ENCODE data around the gene CBX7.

CBX7 gene

GRCh38 chr22:39146256-39147101 lies 6.0 kb downstream of the CBX7 start:
- no peak overlapping the region for H4K8ac ChIP-seq (ENCODE audit: low read depth, low read length)
- H3K18ac ChIP-seq (ENCODE audit: low read length): no peak overlapping the region
- H3K4me3 ChIP-seq (ENCODE audit: low read length): no peak overlapping the region
- no peak overlapping the region for H3K4ac ChIP-seq (ENCODE audit: low read depth, low read length)
- H3K23ac ChIP-seq (ENCODE audit: low read length): no peak overlapping the region
- H3K9ac ChIP-seq (ENCODE audit: low read length): peak overlapping the region; percentile 65
- H3K4me2 ChIP-seq (ENCODE audit: low read length): peak overlapping the region; percentile 80
- no peak overlapping the region for H3K27ac ChIP-seq (ENCODE audit: low read depth, low read length)
- peaks cover 5% of the 10 kb centered on the region for H3K4me1 ChIP-seq (ENCODE audit: control insufficient read depth, low read depth, low read length)
- H3K79me1 ChIP-seq (ENCODE audit: low read length): no peaks in the 10 kb centered on the region
- no CpG with 5 or more reads among the region's 6 CpGs for WGBS (ENCODE audit: extremely low coverage, insufficient coverage, low lambda C conversion rate)
- no peak overlapping the region for H2AK5ac ChIP-seq (ENCODE audit: low read length)
- H3K56ac ChIP-seq (ENCODE audit: low read length): peak overlapping the region; percentile 83
- DNase-seq: no peak
- H4K5ac ChIP-seq (ENCODE audit: low read length): no peak overlapping the region
- H2BK15ac ChIP-seq (replicated peaks; ENCODE audit: low read depth): no peak overlapping the region
- no peaks in the 10 kb centered on the region for H3K79me2 ChIP-seq (ENCODE audit: control insufficient read depth, insufficient read depth, low read length)
- no peaks in the 10 kb centered on the region for H3K27me3 ChIP-seq (ENCODE audit: insufficient read depth, low read length, poor library complexity)
- H2BK120ac ChIP-seq (ENCODE audit: low read depth, low read length): no peak overlapping the region
- H3K36me3 ChIP-seq (ENCODE audit: control insufficient read depth, insufficient read depth, low read length): no peaks in the 10 kb centered on the region
- H2BK5ac ChIP-seq (ENCODE audit: low read length): no peak overlapping the region

GRCh38 chr22:39144101-39144767 lies 8.2 kb downstream of the CBX7 start:
- Histone ChIP-seq H3K4me1 (ENCODE audit: control insufficient read depth, low read depth, low read length) (peaks cover 5% of the 10 kb centered on the region), H3K9ac (ENCODE audit: low read length) (peak overlapping the region; percentile 64), H2AK5ac (ENCODE audit: low read length) (peak overlapping the region; percentile 69), H3K18ac (ENCODE audit: low read length) (no peak overlapping the region), H3K23ac (ENCODE audit: low read length) (peak overlapping the region; percentile 80), H3K4me3 (ENCODE audit: low read length) (no peak overlapping the region), H4K5ac (ENCODE audit: low read length) (no peak overlapping the region), H2BK15ac (replicated peaks; ENCODE audit: low read depth) (no peak overlapping the region), H3K4me2 (ENCODE audit: low read length) (peak overlapping the region; percentile 97), H3K79me1 (ENCODE audit: low read length) (no peaks in the 10 kb centered on the region), H3K27me3 (ENCODE audit: insufficient read depth, low read length, poor library complexity) (no peaks in the 10 kb centered on the region), H3K27ac (ENCODE audit: low read depth, low read length) (no peak overlapping the region), H2BK120ac (ENCODE audit: low read depth, low read length) (no peak overlapping the region), H2BK5ac (ENCODE audit: low read length) (peak overlapping the region; percentile 50), H3K4ac (ENCODE audit: low read depth, low read length) (no peak overlapping the region), H4K8ac (ENCODE audit: low read depth, low read length) (no peak overlapping the region), H3K56ac (ENCODE audit: low read length) (peak overlapping the region; percentile 88), H3K36me3 (ENCODE audit: control insufficient read depth, insufficient read depth, low read length) (no peaks in the 10 kb centered on the region), H3K79me2 (ENCODE audit: control insufficient read depth, insufficient read depth, low read length) (no peaks in the 10 kb centered on the region)
- no CpG with 5 or more reads among the region's 22 CpGs for WGBS (ENCODE audit: extremely low coverage, insufficient coverage, low lambda C conversion rate)
- DNase-seq: peak; percentile 61

- H3K4me2 ChIP-seq (ENCODE audit: low read length): no peak overlapping the region
- H2BK5ac ChIP-seq (ENCODE audit: low read length): no peak overlapping the region
- H3K56ac ChIP-seq (ENCODE audit: low read length): no peak overlapping the region
- DNase-seq: no peak
- WGBS (ENCODE audit: extremely low coverage, insufficient coverage, low lambda C conversion rate): no CpG with 5 or more reads among the region's 14 CpGs
- H3K23ac ChIP-seq (ENCODE audit: low read length): no peak overlapping the region
- no peaks in the 10 kb centered on the region for H3K27me3 ChIP-seq (ENCODE audit: insufficient read depth, low read length, poor library complexity)
- H4K8ac ChIP-seq (ENCODE audit: low read depth, low read length): no peak overlapping the region
- peaks cover 5% of the 10 kb centered on the region for H3K4me1 ChIP-seq (ENCODE audit: control insufficient read depth, low read depth, low read length)
- H3K9ac ChIP-seq (ENCODE audit: low read length): no peak overlapping the region
- H3K79me2 ChIP-seq (ENCODE audit: control insufficient read depth, insufficient read depth, low read length): no peaks in the 10 kb centered on the region
- no peak overlapping the region for H4K5ac ChIP-seq (ENCODE audit: low read length)
- no peak overlapping the region for H3K27ac ChIP-seq (ENCODE audit: low read depth, low read length)
- no peaks in the 10 kb centered on the region for H3K79me1 ChIP-seq (ENCODE audit: low read length)
- no peaks in the 10 kb centered on the region for H3K36me3 ChIP-seq (ENCODE audit: control insufficient read depth, insufficient read depth, low read length)
- no peak overlapping the region for H3K18ac ChIP-seq (ENCODE audit: low read length)
- H3K4ac ChIP-seq (ENCODE audit: low read depth, low read length): no peak overlapping the region
- H2AK5ac ChIP-seq (ENCODE audit: low read length): no peak overlapping the region
- H2BK120ac ChIP-seq (ENCODE audit: low read depth, low read length): no peak overlapping the region
- no peak overlapping the region for H2BK15ac ChIP-seq (replicated peaks; ENCODE audit: low read depth)
- H3K4me3 ChIP-seq (ENCODE audit: low read length): no peak overlapping the region
Measured at GRCh38 chr22:39142088-39142680, 10.3 kb downstream of the CBX7 start.

GRCh38 chr22:39139933-39140332 lies 12.5 kb downstream of the CBX7 start:
- Histone ChIP-seq H4K8ac (ENCODE audit: low read depth, low read length) (no peak overlapping the region), H3K27me3 (ENCODE audit: insufficient read depth, low read length, poor library complexity) (no peaks in the 10 kb centered on the region), H3K79me2 (ENCODE audit: control insufficient read depth, insufficient read depth, low read length) (no peaks in the 10 kb centered on the region), H3K4me3 (ENCODE audit: low read length) (no peak overlapping the region), H2BK120ac (ENCODE audit: low read depth, low read length) (no peak overlapping the region), H2BK5ac (ENCODE audit: low read length) (no peak overlapping the region), H2AK5ac (ENCODE audit: low read length) (no peak overlapping the region), H2BK15ac (replicated peaks; ENCODE audit: low read depth) (no peak overlapping the region), H3K23ac (ENCODE audit: low read length) (no peak overlapping the region), H3K4me1 (ENCODE audit: control insufficient read depth, low read depth, low read length) (peaks cover 5% of the 10 kb centered on the region), H3K18ac (ENCODE audit: low read length) (no peak overlapping the region), H3K9ac (ENCODE audit: low read length) (no peak overlapping the region), H3K27ac (ENCODE audit: low read depth, low read length) (no peak overlapping the region), H3K36me3 (ENCODE audit: control insufficient read depth, insufficient read depth, low read length) (no peaks in the 10 kb centered on the region), H4K5ac (ENCODE audit: low read length) (no peak overlapping the region), H3K79me1 (ENCODE audit: low read length) (no peaks in the 10 kb centered on the region), H3K56ac (ENCODE audit: low read length) (no peak overlapping the region), H3K4ac (ENCODE audit: low read depth, low read length) (no peak overlapping the region), H3K4me2 (ENCODE audit: low read length) (no peak overlapping the region)
- WGBS (ENCODE audit: extremely low coverage, insufficient coverage, low lambda C conversion rate): no CpG with 5 or more reads among the region's 7 CpGs
- DNase-seq: no peak

- no peak overlapping the region for H3K9ac ChIP-seq (ENCODE audit: low read length)
- no peaks in the 10 kb centered on the region for H3K79me1 ChIP-seq (ENCODE audit: low read length)
- H2BK15ac ChIP-seq (replicated peaks; ENCODE audit: low read depth): no peak overlapping the region
- no peak overlapping the region for H2AK5ac ChIP-seq (ENCODE audit: low read length)
- H4K5ac ChIP-seq (ENCODE audit: low read length): no peak overlapping the region
- H2BK120ac ChIP-seq (ENCODE audit: low read depth, low read length): no peak overlapping the region
- H3K23ac ChIP-seq (ENCODE audit: low read length): no peak overlapping the region
- H3K4ac ChIP-seq (ENCODE audit: low read depth, low read length): no peak overlapping the region
- H3K27ac ChIP-seq (ENCODE audit: low read depth, low read length): no peak overlapping the region
- H3K4me2 ChIP-seq (ENCODE audit: low read length): no peak overlapping the region
- H3K4me1 ChIP-seq (ENCODE audit: control insufficient read depth, low read depth, low read length): no peaks in the 10 kb centered on the region
- no peak overlapping the region for H3K18ac ChIP-seq (ENCODE audit: low read length)
- H3K79me2 ChIP-seq (ENCODE audit: control insufficient read depth, insufficient read depth, low read length): no peaks in the 10 kb centered on the region
- no peak overlapping the region for H3K56ac ChIP-seq (ENCODE audit: low read length)
- no peak overlapping the region for H2BK5ac ChIP-seq (ENCODE audit: low read length)
- DNase-seq: no peak
- WGBS (ENCODE audit: extremely low coverage, insufficient coverage, low lambda C conversion rate): no CpG with 5 or more reads among the region's 14 CpGs
- H3K36me3 ChIP-seq (ENCODE audit: control insufficient read depth, insufficient read depth, low read length): no peaks in the 10 kb centered on the region
- no peak overlapping the region for H3K4me3 ChIP-seq (ENCODE audit: low read length)
- no peaks in the 10 kb centered on the region for H3K27me3 ChIP-seq (ENCODE audit: insufficient read depth, low read length, poor library complexity)
- no peak overlapping the region for H4K8ac ChIP-seq (ENCODE audit: low read depth, low read length)
Measured at GRCh38 chr22:39138357-39138997, 14.0 kb downstream of the CBX7 start.

Measured in mesendoderm (in vitro differentiated cells).